GM19324 (cell line): ENCODE data around the gene CALD1.
"Not testable (repeated sequence)": the region's sequence is repeated elsewhere in the genome, so short reads cannot be mapped to it uniquely, and the experiment has no call there.

Experiments
- ATAC-seq: cut with Tn5 transposase; IDR thresholded peaks from one replicate; pipeline ENCODE4 v1.9.1; 2021; ENCODE audit warnings: mild to moderate bottlenecking, moderate library complexity; ENCODE audit not compliant: unreplicated experiment, low FRiP score

Gene CALD1

DNA sequence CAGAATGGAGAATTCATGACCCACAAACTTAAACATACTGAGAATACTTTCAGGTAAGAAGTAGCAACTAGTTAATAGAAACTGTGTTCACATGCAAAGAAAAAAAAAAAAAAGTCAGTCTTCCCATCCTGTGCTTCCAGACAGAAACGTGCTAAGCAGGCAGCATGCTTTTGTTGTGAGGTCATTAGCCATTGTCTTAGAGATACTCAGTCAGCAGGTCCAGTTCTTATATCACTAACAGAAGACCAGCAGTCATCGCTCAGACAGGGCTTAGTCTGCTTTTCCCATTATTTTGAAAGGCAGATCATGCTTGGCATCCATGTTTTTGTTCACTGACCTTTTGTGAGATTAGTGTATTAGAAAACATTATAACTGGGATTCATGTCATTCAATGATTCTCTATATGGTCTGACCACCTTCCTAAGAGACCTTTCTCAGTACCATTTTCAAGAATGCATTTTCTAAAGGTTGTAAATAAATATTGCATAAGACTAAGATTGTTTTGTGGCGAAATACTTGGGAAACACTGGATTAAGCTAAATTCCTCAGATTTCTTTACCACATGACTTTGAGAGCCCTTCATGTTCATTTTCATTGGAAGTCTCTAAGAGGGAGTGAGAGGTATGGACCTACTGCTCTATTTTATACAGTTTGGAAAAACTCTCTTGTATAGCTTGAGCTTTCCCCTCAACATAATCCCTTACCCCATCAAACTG is 161.9 kb downstream of the CALD1 start:
- no peak for ATAC-seq

DNA sequence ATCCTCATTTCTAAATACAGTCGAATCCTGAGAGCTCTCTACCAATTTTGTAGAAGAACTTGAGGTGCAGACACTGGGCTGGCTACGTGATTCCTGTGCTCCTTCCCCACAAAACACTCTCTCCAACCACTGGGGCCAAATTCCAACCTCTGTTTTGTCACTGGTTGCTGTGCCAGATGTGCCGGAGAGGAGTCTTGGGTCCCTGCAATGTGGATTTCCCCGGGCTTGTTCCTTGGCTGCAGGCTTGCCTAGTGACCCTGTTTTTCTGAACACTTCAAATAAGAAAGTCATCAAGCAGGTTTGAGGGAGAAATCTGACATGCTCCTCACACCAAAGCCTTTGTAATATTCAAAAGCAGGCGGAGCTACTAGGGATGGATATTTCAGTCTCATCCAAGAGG is 162.5 kb downstream of the CALD1 start:
- ATAC-seq: no peak

DNA sequence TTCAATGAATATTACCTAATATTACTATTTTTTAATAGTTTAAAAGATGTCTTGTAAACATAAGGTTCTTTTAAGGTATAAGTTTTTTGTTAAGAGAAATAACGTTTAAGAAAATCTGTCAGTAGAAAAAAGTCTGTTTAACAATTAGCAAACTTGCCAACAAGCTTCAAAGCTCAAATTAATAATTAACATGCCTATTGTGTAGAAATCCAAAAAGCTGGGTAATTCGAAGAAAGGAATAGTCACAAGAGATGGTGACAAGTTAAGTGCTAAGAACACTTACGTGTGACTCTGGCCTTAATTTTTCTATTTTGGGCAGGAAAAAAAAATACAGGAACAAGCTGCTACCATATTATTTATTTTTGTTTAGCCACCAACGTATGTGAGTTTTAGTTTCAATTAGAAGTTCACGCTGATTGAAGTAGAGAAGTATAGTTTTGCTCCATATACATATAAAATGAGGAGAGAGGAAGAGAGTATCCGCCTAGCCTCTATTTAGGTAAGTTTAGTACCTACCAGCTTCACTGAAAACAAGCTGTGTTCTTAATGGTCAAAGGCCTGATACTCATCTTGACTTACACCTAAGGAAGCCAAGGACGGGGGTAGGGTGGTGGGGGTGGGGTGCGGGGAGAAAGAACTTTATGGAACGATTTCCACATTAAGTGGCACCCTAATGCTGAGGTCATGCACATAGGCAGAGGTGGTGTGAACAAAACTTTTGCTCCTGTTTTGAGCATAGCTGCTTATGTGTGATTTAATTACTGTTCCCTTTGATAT is 163.4 kb downstream of the CALD1 start:
- no peak for ATAC-seq

DNA sequence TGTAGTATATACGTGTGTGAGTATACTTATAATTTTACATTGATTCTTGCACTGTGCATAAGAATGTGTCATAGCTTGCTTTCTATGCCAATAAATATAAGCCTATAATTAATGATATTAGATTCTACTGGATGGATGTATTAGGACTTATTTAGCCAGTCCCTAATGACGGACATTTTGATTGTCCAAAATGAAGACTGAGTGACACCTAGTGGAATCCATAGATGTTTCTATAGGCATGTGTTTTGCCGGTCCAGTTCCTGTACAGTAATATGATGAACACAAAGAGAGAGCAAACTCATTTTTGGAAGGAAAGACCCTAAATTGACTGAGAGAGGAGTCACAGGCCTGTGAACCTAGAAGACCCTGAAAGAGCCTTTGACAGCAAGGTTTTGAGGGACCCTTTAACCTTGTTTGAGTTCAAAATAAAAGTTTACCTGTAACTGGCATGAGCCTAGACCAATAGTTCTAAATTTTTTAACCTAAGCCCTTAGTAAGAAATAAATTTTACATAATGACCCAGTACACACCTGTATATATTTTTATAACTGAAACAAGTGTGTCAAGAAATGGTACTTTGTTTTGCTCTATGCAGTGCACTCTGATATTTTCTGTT is 164.5 kb downstream of the CALD1 start:
- ATAC-seq: peak; percentile 58

DNA sequence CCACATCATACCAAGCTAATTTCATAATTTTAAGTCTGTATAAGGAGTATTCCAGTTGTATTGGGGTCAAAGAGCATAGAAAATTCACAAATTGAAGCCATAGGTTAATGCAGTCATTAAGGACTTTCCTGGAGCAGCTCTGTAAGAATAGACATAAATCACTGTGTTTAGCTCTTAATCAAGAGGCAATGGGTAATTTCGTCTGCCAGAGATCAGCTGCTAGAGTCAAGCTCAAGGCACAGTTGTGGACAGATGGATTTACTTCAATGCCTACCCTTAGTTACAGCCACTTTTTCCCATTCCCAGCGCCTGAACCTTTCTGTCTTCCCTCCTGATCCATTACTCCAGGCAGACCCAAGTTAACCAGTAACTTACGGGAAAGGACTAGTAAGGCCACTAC is 166.3 kb downstream of the CALD1 start:
- ATAC-seq: no peak

DNA sequence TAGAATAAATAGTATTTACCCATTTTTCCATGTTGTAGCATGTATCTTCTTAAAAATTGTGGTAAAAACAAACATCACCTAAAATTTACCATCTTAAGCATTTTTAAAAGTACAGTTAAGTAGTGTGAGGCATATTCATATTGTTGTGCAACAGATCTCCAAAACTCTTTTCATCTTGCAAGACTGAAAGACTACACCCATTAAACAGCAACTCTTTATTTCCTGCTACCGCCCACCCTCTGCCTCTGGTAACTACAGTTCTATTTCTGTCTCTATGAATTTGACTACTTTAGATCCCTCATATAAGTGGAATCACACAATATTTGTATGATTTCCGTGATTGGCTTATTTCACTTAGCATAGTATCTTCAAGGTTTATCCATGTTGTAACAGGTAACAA is 166.8 kb downstream of the CALD1 start:
- no peak for ATAC-seq

DNA sequence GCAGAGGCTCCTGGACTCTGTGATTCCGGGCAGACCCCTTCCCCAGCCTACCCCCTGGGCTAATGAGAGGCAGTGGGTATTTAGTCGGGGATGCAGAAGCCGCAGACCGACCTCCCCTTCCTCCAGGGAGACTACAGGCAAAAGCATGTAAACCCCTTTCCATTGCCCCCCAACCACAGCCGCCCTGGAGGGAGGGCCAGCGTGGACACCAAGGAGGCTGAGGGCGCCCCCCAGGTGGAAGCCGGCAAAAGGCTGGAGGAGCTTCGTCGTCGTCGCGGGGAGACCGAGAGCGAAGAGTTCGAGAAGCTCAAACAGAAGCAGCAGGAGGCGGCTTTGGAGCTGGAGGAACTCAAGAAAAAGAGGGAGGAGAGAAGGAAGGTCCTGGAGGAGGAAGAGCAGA is 167.9 kb downstream of the CALD1 start:
- ATAC-seq: no peak

DNA sequence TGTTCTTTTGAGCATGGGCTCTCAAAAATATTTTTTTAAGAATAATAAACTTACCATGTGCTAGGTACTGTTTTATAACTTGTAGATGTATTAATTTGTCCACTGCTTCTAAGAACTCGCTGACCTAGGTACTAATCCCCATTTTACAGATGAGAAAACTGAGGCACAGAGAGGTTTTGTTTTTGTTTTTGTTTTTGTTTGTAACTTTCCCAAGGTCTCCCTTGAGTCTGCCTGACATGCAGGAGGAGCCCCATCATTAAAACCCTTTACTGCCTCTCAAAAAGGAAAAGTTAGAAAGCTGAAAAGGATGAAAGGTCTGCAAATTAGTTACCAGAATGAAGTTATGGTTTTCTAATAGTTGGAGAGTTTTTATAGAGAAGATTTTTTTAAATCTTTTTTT is 168.4 kb downstream of the CALD1 start:
- ATAC-seq: no peak

DNA sequence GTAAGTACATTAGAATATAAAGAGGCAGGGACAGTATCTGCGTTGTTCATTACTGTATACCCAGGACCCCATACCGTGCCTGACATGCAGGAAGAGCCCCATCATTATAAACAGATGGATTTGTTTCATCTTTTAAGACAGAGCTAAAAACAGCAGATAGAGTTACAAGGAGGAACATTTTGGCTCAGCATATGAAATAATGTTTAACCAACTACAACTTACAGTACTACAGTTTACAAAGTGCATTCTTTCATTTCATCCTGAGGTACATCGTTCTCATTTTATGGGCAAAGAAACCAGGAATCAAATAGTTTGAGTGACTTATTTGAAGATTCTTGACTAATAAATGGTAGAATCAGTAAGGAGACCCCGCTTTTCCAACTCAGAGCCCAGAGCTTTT is 168.8 kb downstream of the CALD1 start:
- no peak for ATAC-seq

DNA sequence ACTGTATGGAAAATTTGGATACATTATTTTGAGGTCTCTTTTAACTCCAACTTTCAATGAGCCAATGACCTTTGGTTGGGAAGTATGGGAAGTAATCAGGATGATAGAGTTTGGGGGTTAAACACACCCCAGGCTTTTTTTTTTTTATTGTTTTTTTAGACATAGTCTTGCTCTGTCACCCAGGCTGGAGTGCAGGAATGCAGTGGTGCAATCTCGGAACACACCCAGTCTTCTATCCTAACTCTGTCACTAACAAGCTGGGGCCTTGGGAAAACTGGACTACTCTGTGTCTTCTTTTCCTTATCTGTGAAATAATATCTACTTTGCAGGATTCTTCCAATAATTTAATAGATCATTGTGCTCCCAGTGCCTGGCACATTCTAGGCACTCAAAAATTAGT is 169.3 kb downstream of the CALD1 start:
- ATAC-seq: no peak

DNA sequence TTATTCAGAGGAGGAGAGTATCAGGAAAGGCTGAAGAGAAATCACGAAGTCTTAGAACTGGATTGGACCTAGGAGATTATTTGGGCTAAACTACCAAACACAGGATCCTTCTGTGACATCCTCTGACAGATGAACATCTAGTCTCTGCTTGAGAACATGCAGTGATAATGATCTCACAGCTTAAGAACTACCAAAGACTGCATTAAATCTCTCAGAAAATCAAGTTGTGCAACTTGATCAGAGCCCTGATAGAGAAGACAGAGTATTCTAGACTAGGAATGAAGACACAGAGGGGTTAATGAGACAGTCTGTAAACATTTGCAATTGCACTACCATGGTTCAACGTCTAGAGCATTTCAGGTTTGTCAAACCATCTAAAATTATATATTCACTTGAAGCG is 169.7 kb downstream of the CALD1 start:
- no peak for ATAC-seq

DNA sequence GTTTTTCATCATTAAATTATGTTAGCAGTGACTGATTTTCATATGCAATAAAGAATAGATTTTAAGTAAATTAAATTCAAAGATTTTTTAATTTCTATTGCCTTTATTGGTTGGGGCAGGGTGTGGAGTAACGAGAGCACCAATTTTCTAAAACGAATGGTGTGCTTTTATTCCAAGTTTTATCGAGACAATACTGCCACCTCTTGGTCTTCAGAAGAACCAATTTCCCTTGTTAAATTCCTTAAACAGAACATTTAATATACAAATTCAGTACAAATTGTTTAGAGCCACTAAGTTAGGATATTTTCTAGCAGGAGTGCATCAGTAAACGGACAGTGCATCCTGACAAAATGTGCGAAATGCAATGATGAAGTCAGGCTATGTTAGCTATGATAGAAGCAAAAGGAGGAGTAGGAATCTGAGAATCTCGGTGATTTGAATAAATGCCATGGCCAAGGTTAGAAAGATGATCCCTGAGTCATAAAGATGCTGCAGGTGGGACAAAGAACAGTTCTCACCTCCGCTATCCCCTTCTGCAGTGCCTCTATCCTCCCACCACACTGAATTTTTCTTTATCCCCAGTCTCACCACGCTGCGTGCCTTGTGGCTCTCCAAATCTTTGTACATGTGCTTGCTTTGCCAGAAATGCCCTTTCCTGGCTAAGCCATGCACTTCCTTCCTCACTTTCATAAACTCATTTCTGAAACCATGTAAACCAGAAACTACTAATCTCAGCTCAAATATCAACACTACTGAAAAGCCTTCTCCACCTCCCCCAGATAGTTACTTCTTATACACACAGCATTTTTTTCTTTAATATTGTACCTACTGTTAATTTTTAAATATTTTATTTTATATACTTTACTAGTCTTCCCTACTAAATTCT is 175.0 kb downstream of the CALD1 start:
- no peak for ATAC-seq

DNA sequence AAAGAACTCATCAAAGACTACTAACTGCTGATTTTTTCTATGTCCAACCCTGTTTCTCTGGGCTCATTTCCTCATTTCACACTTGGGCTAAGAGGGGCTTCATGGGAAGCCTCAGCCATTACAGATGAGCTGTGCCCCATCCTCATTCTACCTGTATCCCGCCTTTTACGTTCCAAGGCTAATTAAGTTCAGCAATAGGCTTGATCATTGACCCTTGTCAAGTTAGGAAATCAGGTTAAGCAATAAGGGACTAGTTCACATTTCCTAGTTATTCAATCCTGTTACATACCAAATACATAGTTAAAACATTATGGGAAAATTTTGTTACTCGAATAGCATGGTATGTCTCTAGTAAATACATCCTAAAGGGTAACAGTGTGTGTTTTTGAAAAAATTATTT is 177.6 kb downstream of the CALD1 start:
- no peak for ATAC-seq

DNA sequence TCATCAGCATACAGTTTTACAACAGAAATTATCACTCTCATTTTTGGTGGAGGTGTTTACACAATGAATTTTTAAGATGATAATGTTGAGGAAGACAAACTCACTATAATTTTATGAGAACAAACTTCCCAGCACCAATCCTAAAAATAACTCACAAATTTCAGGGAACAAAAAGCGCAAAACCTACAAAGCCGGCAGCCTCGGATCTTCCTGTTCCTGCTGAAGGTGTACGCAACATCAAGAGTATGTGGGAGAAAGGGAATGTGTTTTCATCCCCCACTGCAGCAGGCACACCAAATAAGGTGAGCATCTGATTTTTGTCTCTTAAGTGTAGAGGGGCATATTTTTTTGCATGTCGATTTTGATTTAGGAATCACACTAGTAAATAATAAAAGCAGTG is 180.4 kb downstream of the CALD1 start:
- no peak for ATAC-seq

DNA sequence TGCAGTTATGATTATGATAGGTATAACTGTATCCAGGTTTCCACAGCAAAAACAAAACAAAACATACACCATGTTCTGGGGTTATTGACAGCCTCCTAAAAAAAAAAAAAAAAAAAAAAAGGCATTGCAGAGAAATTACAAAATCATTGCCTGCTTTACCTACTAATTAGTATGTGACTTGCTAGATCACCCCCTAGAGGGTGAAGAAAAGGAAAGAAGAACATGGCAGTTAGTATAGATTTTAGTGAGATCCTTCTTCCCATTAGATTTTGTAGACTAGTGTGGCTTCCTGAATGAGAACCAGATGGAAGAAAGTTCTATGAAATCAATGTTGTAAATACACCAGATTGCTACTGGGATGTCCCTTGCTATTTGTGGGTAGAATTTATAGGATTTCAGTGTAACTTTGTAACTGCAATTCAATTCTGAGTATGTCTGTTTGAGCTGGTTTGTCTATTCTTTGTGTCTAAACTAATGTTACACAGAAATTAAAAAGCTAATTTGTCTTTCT is 182.9 kb downstream of the CALD1 start:
- no peak for ATAC-seq

DNA sequence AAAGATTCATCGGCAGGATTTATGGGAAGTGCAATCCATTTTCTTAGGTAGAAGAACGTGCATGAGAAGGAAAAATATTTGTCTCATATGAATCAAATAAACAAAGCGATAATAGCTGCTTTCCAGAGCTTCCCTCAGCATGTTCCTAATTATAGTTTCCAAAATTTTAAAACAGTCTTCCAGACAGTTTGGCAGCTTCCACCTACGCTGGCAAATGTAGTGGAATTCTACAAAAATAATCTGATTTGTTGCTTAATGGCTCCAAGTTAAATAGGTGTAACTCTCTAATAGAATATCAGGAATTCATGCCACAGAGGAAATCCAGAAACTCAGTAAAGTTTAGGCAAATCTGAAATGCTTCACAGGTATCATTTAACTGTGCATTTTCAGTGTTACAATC is 183.6 kb downstream of the CALD1 start:
- no peak for ATAC-seq

DNA sequence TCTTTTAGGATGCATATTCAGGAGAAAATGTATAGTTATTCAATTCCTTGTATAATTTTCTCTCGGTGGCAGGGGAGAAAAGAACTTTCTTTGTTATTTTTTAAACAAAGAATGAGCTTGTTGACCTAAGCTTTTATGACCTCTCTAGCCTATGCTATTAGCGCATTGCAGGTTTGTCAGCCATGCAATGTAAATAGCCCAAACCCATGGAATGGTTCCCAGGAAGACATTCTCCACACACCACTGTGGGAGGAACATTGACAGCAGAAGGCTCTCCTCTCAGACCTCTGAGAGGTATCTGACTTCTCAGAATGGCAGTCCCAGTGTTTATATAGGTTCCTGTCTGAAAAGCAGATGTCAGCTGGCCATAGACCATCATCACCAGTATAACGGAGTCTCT is 187.3 kb downstream of the CALD1 start:
- no peak for ATAC-seq

DNA sequence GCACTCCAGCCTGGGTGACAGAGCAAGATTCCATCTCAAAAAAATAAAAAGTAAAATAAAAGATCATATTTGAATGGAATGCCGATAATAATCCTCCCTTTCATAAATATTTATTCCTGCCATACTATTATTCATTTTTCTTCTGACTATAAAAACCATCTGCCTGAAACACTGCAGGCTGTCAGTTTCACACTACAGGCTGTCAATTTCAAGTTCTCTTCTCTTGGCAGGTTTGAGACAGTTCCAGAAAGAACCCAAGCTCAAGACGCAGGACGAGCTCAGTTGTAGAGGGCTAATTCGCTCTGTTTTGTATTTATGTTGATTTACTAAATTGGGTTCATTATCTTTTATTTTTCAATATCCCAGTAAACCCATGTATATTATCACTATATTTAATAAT is 188.7 kb downstream of the CALD1 start:
- no peak for ATAC-seq

DNA sequence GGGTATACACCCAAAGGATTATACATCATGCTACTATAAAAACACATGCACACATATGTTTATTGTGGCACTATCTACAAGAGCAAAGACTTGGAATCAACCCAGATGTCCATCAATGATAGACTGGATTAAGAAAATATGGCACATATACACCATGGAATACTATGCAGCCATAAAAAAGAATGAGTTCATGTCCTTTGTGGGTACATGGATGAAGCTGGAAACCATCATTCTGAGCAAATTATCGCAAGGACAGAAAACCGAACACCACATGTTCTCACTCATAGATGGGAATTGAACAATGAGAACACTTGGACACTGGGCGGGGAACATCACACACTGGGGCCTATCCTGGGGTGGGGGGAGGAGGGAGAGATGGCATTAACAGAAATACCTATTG is 202.2 kb downstream of the CALD1 start:
- ATAC-seq: not testable (repeated sequence)

DNA sequence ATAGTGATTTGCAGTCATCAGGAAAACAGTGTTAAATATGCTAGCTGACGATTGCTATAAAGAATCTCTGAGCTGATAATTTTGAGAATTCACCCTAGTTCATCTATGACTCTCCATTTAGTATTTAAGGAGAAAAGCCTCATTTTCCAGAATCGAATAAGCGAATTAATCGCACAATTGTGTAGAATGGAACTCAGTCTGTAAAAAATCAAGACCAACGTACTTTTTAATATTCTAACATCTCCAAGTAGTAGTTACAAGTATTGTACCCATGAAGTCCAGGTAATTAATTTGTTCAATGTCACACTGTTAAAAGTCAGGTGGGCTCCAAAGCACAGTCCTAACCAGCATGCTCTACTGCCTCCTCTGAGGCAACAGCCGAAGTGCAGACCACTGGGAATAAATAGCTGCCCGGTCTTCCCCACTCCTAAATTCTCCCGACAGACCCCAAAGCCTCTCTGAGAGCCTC is 206.5 kb downstream of the CALD1 start:
- ATAC-seq: peak; percentile 35
